ENCODE measurements around the gene ZNF74. TPM values are rescaled to one million over a fixed set of nuclear protein-coding genes. Genes with fewer than 3 reads are reported as not detected.
"Not testable (repeated sequence)": the region's sequence is repeated elsewhere in the genome, so short reads cannot be mapped to it uniquely, and the experiment has no call there.

ZNF74 gene
- total RNA-seq, 2 experiments from 2014 or later, result 8.6 to 11.1 TPM

DNA sequence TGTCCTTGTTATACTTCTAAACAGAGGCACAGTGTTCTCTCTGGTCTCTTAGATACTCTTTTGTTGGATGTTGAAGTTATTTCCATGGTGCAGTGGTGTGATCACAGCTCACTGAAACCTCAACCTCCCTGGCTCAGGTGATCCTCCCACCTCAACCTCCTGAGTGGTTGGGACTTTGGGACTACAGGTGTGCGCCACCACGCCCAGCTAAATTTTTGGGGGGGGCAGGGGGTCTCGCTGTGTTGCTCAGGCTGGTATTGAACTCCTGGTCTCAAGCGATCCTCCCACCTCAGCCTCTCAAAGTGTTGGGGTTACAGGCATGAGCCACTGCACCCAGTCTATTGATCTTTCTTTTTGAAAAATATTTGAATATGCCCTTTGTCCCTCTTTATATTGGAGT, 14.9 kb downstream of the ZNF74 start:
- H3K27ac Mint-ChIP-seq, result no peak overlapping the region
- POLR2A ChIA-PET, result no interaction called here
- peaks cover 5% of the 10 kb centered on the region for H3K36me3 Mint-ChIP-seq (ENCODE audit: low read depth)
- CTCF ChIA-PET, result interaction anchor here (1.7 kb wide), 2 partner anchors 10 to 15 kb away, joined by 5 to 7 read pairs; partner anchors contain the start of gene ZNF74
- H3K27me3 Mint-ChIP-seq, result peaks cover 2% of the 10 kb centered on the region
- DNase-seq, result no peak
- H3K4me3 Mint-ChIP-seq, result no peak overlapping the region
- H3K9me3 Mint-ChIP-seq, result no peaks in the 10 kb centered on the region
- H3K4me1 Mint-ChIP-seq, result peaks cover 2% of the 10 kb centered on the region

DNA sequence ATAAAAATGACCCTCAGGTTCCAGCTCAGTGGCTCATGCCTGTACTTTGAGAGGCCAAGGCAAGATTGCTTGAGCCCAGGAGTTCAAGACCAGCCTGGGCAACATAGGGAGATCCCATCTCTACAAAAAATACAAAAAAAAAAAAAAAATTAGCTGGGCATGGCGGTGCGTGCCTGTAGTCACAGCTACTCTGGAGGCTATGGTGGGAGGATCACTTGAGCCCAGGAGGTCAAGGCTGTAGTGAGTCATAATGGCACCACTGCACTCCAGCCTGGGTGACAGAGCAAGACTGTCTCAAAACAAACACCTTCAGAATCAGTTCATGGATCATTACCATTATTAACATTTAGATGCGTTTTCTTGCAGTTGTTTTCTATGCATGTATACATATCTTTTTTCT, 15.4 kb downstream of the ZNF74 start:
- H3K9me3 Mint-ChIP-seq; H3K36me3 Mint-ChIP-seq (ENCODE audit: low read depth); H3K4me1 Mint-ChIP-seq; H3K4me3 Mint-ChIP-seq; H3K27ac Mint-ChIP-seq; H3K27me3 Mint-ChIP-seq; CTCF ChIA-PET; POLR2A ChIA-PET: not testable (repeated sequence)
- DNase-seq, result peak; percentile 2

DNA sequence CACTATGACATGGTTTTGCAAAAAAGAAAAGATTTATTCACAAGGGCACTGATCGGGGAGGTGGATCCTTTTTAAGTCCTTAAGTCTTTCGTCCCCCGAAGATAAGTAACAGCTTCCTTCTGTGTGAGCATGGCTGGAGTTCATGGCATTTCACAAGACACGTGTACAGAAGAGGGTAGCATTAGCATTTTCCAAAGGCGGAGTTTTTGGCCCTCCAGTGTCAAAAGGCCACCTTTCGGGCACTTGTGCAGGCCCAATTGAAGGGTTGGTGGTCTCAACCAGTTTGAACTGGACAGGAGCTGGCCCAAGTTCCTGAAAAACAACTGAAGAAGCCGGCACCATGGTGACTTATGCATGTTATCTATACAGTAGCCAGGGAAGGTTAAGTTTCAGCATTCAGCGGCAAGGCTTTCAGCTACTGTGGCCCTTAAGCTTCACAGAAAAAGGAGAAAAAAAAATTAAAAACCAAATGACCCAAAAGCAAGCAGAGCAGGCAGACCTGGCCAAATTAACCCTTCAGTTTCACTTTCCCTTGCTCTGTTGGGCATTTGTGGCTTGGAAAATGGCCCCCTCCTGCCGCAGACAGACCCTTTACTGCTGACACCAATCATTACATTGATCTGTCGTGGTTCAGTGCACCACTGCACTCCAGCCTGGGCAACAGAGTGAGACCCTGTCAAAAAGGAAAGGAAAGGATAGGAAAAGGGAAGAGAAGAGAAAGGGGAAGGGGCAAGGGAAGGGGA, 18.7 kb downstream of the ZNF74 start:
- Mint-ChIP-seq H3K27me3 (peaks cover 12% of the 10 kb centered on the region), H3K27ac (no peak overlapping the region), H3K4me1 (no peaks in the 10 kb centered on the region), H3K36me3 (ENCODE audit: low read depth) (no peaks in the 10 kb centered on the region), H3K4me3 (no peak overlapping the region), H3K9me3 (no peaks in the 10 kb centered on the region)
- POLR2A ChIA-PET, result no interaction called here
- CTCF ChIA-PET, result no interaction called here
- DNase-seq, result no peak

DNA sequence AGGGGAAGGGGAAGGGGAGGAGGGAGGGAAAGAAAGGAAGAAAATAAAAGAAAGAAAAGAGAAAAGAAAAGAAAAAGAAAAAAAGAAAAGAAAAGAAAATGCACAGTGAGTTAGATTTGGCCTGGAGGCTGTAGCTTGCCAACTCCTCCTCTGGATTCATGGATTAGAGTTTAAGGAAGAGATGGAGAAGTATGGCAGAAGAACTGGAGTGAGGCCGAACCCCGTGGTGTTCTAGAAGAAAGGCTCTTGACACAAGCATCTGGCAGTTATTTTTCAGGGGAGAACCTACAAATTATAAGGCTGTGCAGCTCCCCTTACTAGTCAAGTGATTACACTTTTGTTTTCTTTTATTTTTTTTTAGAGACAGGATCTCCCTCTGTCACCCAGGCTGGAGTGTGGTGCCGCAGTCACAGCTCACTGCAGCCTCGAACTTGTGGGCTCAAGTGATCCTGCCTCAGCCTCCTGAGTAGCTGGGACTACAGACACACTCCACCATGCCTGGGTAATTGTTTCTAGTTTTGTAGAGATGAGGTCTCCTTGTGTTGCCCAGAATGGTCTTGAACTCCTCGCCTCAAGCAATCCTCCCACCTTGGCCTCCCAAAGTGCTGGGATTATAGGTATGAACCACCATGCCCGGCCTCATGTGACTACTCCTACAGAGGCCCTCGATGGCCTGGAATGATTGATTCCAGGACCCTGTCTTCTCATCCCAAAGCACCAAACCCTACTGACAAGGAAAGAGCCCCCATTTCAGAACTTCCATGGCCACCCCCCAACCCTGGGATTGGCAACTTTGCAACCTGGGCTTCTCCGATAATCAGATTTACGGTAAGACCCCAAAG, 19.5 kb downstream of the ZNF74 start:
- Mint-ChIP-seq H3K27me3 (peaks cover 12% of the 10 kb centered on the region), H3K27ac (no peak overlapping the region), H3K9me3 (no peaks in the 10 kb centered on the region), H3K36me3 (ENCODE audit: low read depth) (no peaks in the 10 kb centered on the region), H3K4me3 (no peak overlapping the region), H3K4me1 (peaks cover 3% of the 10 kb centered on the region)
- CTCF ChIA-PET, result no interaction called here
- POLR2A ChIA-PET, result no interaction called here
- DNase-seq, result no peak

GRCh38 chr22:20414059-20414440, 20.1 kb downstream of the ZNF74 start:
- DNase-seq, result no peak

GRCh38 chr22:20414450-20414849, 20.5 kb downstream of the ZNF74 start:
- Mint-ChIP-seq H3K27me3 (peaks cover 12% of the 10 kb centered on the region), H3K27ac (no peak overlapping the region), H3K9me3 (no peaks in the 10 kb centered on the region), H3K4me1 (peaks cover 6% of the 10 kb centered on the region), H3K4me3 (no peak overlapping the region), H3K36me3 (ENCODE audit: low read depth) (no peaks in the 10 kb centered on the region)
- POLR2A ChIA-PET, result no interaction called here
- CTCF ChIA-PET, result no interaction called here
- no peak for DNase-seq

More at GRCh38 chr22:20414059-20414440, 20.1 kb downstream of the ZNF74 start:
- Mint-ChIP-seq H3K4me1 (peaks cover 4% of the 10 kb centered on the region), H3K4me3 (no peak overlapping the region), H3K27ac (no peak overlapping the region), H3K9me3 (no peaks in the 10 kb centered on the region), H3K36me3 (ENCODE audit: low read depth) (no peaks in the 10 kb centered on the region), H3K27me3 (peaks cover 12% of the 10 kb centered on the region)
- ChIA-PET CTCF (no interaction called here), POLR2A (no interaction called here)

GRCh38 chr22:20415241-20415640, 21.3 kb downstream of the ZNF74 start:
- H3K4me1 Mint-ChIP-seq; CTCF ChIA-PET; H3K4me3 Mint-ChIP-seq; POLR2A ChIA-PET; DNase-seq; H3K9me3 Mint-ChIP-seq; H3K36me3 Mint-ChIP-seq (ENCODE audit: low read depth): not testable (repeated sequence)
- Mint-ChIP-seq H3K27me3 (peaks cover 12% of the 10 kb centered on the region), H3K27ac (peak overlapping the region; percentile 63)

DNA sequence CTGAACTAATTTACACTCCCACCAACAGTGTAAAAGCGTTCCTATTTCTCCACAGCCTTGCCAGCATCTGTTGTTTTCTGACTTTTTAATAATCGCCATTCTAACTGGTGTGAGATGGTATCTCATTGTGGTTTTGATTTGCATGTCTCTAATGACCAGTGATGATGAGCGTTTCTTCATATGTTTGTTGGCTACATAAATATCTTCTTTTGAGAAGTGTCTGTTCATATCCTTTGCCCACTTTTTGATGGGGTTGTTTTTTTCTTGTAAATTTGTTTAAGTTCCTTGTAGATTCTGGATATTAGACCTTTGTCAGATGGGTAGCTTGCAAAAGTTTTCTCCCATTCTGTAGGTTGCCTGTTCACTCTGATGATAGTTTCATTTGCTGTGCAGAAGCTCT, 21.7 kb downstream of the ZNF74 start:
- H3K4me3 Mint-ChIP-seq; H3K4me1 Mint-ChIP-seq; H3K9me3 Mint-ChIP-seq; POLR2A ChIA-PET; CTCF ChIA-PET; H3K36me3 Mint-ChIP-seq (ENCODE audit: low read depth); H3K27ac Mint-ChIP-seq; DNase-seq: not testable (repeated sequence)
- H3K27me3 Mint-ChIP-seq, result peaks cover 12% of the 10 kb centered on the region

DNA sequence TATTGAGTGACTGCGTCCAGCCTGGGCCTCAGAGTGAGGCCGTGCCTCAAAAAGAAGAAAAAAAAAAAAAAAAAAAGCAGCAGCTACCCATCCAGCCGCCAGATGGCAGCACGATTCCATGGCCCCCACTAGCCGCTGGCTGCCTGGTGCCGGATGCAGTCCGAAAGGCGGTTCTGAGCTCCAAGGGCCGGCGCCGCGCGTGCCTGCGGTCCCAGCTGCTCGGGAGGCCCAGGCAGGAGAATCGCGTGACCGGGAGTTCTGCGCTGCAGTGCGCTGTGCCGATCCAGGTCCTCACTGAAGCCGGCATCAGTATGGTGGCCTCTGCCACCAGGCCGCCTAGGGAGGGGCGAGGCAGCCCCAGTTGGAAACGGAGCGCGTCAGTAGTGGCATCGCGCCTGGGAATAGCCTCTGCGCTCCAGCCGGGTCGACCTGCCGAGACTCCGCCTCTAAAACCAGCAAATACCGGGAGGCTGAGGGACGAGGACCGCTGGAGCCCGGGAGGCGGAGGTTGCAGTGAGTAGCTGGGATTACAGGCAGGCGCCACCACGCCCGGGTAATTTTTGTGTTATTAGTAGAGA, 24.3 kb downstream of the ZNF74 start:
- Mint-ChIP-seq H3K9me3 (no peaks in the 10 kb centered on the region), H3K27ac (no peak overlapping the region), H3K27me3 (peaks cover 12% of the 10 kb centered on the region), H3K4me1 (peaks cover 6% of the 10 kb centered on the region), H3K36me3 (ENCODE audit: low read depth) (no peaks in the 10 kb centered on the region), H3K4me3 (no peak overlapping the region)
- CTCF ChIA-PET, result interaction anchor here (0.6 to 2.4 kb wide), 24 partner anchors 9 to 656 kb away, joined by 3 to 12 read pairs (median 4); partner anchors contain the start of gene KLHL22
- DNase-seq, result peak; percentile 78
- POLR2A ChIA-PET, result interaction anchor here (0.6 kb wide), 1 partner anchor 38 kb away, joined by 3 read pairs; no protein-coding TSS in a partner anchor

GRCh38 chr22:20419664-20419951, 25.7 kb downstream of the ZNF74 start:
- Mint-ChIP-seq H3K36me3 (ENCODE audit: low read depth) (no peaks in the 10 kb centered on the region), H3K27me3 (peaks cover 16% of the 10 kb centered on the region)
- CTCF ChIA-PET, result interaction anchor here (0.6 to 2.4 kb wide), 3 partner anchors 37 to 649 kb away, joined by 4 to 12 read pairs (median 7); no protein-coding TSS in a partner anchor

DNA sequence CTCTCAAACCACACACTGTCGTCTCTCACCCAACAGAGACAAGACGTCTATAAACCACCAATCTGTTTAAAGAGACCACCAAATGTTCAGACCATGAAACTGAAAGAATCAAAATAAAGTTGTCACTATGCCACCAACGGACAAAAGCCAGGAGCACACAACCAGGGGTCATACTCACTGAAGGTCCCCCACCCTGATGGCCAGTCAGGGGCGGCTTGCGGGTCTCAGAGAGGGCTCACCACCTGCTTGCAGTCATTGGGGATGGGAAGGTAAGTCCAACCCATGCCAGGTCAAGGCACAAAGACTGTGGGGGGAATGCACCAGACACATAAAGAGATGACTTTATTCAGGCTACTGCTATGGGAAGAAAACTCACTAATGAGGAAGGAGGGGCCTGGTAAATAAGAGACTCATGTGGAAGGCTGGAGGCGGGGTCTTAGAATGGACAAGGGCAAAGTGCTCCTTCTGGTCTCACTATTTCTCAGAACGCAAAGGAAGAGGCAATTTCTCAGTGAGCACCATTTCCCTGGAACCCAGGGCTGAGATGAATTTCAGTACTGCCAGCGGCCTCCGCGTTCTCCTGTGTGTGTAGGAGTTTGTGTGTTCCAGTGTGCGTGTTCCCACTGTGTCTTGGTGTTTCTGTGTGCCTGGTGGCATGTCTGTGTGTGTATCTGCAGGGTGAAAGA, 26.3 kb downstream of the ZNF74 start:
- peaks cover 13% of the 10 kb centered on the region for H3K27me3 Mint-ChIP-seq
- peaks cover 8% of the 10 kb centered on the region for H3K4me1 Mint-ChIP-seq
- H3K9me3 Mint-ChIP-seq, result no peaks in the 10 kb centered on the region
- H3K36me3 Mint-ChIP-seq (ENCODE audit: low read depth), result no peaks in the 10 kb centered on the region
- DNase-seq, result no peak
- no peak overlapping the region for H3K4me3 Mint-ChIP-seq
- ChIA-PET CTCF (no interaction called here), POLR2A (no interaction called here)
- H3K27ac Mint-ChIP-seq, result no peak overlapping the region

More at GRCh38 chr22:20419664-20419951, 25.7 kb downstream of the ZNF74 start:
- Mint-ChIP-seq H3K9me3 (no peaks in the 10 kb centered on the region), H3K4me1 (peaks cover 8% of the 10 kb centered on the region), H3K27ac (no peak overlapping the region), H3K4me3 (no peak overlapping the region)
- POLR2A ChIA-PET, result no interaction called here
- no peak for DNase-seq

DNA sequence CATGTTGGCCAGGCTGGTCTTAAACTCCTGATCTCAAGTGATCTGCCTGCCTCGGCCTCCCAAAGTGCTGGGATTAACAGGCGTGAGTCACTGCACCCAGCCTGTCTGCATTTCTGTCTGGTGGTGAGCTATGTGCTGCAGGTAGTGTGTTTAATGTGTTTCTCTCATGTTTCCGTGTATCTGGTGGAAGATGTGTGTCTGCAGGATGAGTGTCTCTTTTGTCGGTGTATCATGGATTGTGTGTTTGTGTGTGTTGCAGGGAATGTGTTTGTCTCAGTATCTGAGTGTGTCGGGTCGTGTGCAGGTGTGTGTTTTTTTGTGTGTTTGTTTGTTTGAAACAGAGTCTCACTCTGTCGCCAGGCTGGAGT, 27.5 kb downstream of the ZNF74 start:
- DNase-seq, result no peak
- POLR2A ChIA-PET, result no interaction called here
- CTCF ChIA-PET, result no interaction called here
- peaks cover 9% of the 10 kb centered on the region for H3K27me3 Mint-ChIP-seq
- H3K27ac Mint-ChIP-seq, result no peak overlapping the region
- peaks cover 8% of the 10 kb centered on the region for H3K4me1 Mint-ChIP-seq
- H3K36me3 Mint-ChIP-seq (ENCODE audit: low read depth), result no peaks in the 10 kb centered on the region
- H3K4me3 Mint-ChIP-seq, result no peak overlapping the region
- no peaks in the 10 kb centered on the region for H3K9me3 Mint-ChIP-seq

All from activated CD4-positive, alpha-beta T cell treated with anti-CD3 and anti-CD28 coated beads, Interleukin-2, amount 10 ng/mL, durations not matched to agents 7 days and 5 days (primary cell).